Breast epithelium (tissue), 4 donors: ENCODE data around the gene KCNV2. TPM values are rescaled to one million over a fixed set of nuclear protein-coding genes. Genes with fewer than 3 reads are reported as not detected.

Source experiments
- DNase-seq, 2 donors: peaks; one replicate each; pipeline ENCODE4 v3.0.0-alpha.2; 2019; ENCODE audit warnings: low spot score in 2 of 2
- H3K27ac ChIP-seq, 2 donors: fragments of 200-600 bp; sonication (generic) in 1 of 2; one replicate each; pipeline ENCODE4 v1.5.1; 2016 to 2019; ENCODE audit warnings: mild to moderate bottlenecking in 1 of 2
- H3K27me3 ChIP-seq, 2 donors: fragments of 200-600 bp; sonication (generic) in 1 of 2; one replicate each; pipeline versions ENCODE4 v1.5.1 to v1.6.0; 2017 to 2019; ENCODE audit warnings: control low read depth in 1 of 2, mild to moderate bottlenecking in 1 of 2
- H3K36me3 ChIP-seq: fragments of 200-600 bp; one replicate; pipeline ENCODE4 v1.5.1; 2019
- H3K4me1 ChIP-seq, 2 donors: fragments of 200-600 bp; sonication (generic); one replicate each; pipeline ENCODE4 v1.5.1; 2016 to 2019; ENCODE audit warnings: control low read depth in 1 of 2
- H3K4me3 ChIP-seq, 3 donors: fragments of 200-600 bp; sonication (generic); 1 replicate in 2 of 3; 2 replicates in 1 of 3; pipeline ENCODE4 v1.5.1; 2016 to 2019; ENCODE audit warnings: mild to moderate bottlenecking in 3 of 3, moderate library complexity in 2 of 3
- H3K9me3 ChIP-seq, 2 donors: fragments of 200-600 bp; sonication (generic) in 1 of 2; one replicate each; pipeline ENCODE4 v1.5.1; 2016 to 2019; ENCODE audit warnings: control low read depth in 1 of 2
- CTCF ChIP-seq, 3 donors: fragments of 450-650 bp; IDR thresholded peaks; one replicate each; pipeline ENCODE4 v1.5.1; 2016 to 2017; ENCODE audit warnings: antibody characterized with exemption in 3 of 3, mild to moderate bottlenecking in 3 of 3, moderate library complexity in 3 of 3
- POLR2A ChIP-seq: fragments of 450-650 bp; IDR thresholded peaks from one replicate; pipeline ENCODE4 v1.6.1; 2016; ENCODE audit warnings: antibody characterized with exemption, mild to moderate bottlenecking, moderate library complexity
- POLR2AphosphoS5 ChIP-seq, 3 donors: sonication (generic); formaldehyde crosslinking; IDR thresholded peaks; one replicate each; pipeline ENCODE4 v1.6.1; 2017; ENCODE audit warnings: antibody characterized with exemption in 3 of 3
- intact Hi-C: fragments of 100-400 bp; cut with DNase I; formaldehyde crosslinking; loops from one replicate; pipeline ENCODE4 v1.15.1; 2023; ENCODE audit warnings: low total_unique reads
- total RNA-seq, 3 donors: library from RNA; depleted of rRNA; stranded (reverse); fragments of >200 nt; gene quantifications; one replicate each; pipeline ENCODE4 v1.1.0, GENCODE V29; 2016

KCNV2 gene
- total RNA-seq, 3 donors from 2014 or later, result not detected

- no peaks in the 10 kb centered on the region for H3K9me3 ChIP-seq
- TF ChIP-seq POLR2AphosphoS5 (IDR thresholded peaks at IDR 0.05), result no peak
- TF ChIP-seq POLR2A, result no peak
- TF ChIP-seq CTCF (IDR thresholded peaks at IDR 0.05), result no peak
- intact Hi-C loops, result no loop called here
- H3K4me3 ChIP-seq, result no peak overlapping the region
- H3K36me3 ChIP-seq, result no peaks in the 10 kb centered on the region
- no peaks in the 10 kb centered on the region for H3K4me1 ChIP-seq
- no peak for DNase-seq
- no peaks in the 10 kb centered on the region for H3K27me3 ChIP-seq
- H3K27ac ChIP-seq, result no peak overlapping the region
Measured at GRCh38 chr9:2677915-2678889, 39.1 kb upstream of the KCNV2 start.

- DNase-seq, result no peak
- Histone ChIP-seq H3K27ac (no peak overlapping the region), H3K27me3 (no peaks in the 10 kb centered on the region), H3K36me3 (no peaks in the 10 kb centered on the region), H3K4me3 (no peak overlapping the region), H3K9me3 (no peaks in the 10 kb centered on the region), H3K4me1 (no peaks in the 10 kb centered on the region)
- intact Hi-C loops, result no loop called here
- TF ChIP-seq POLR2AphosphoS5 (IDR thresholded peaks at IDR 0.05) (no peak), POLR2A (no peak), CTCF (IDR thresholded peaks at IDR 0.05) (no peak)
Measured at GRCh38 chr9:2679011-2679410, 38.3 kb upstream of the KCNV2 start.

GRCh38 chr9:2681981-2682380 lies 35.3 kb upstream of the KCNV2 start:
- no peaks in the 10 kb centered on the region for H3K4me1 ChIP-seq
- no peak overlapping the region for H3K4me3 ChIP-seq
- TF ChIP-seq POLR2A (no peak), POLR2AphosphoS5 (IDR thresholded peaks at IDR 0.05) (no peak)
- no peaks in the 10 kb centered on the region for H3K9me3 ChIP-seq
- H3K27ac ChIP-seq, result no peak overlapping the region
- intact Hi-C loops, result no loop called here
- H3K27me3 ChIP-seq, result no peaks in the 10 kb centered on the region
- no peaks in the 10 kb centered on the region for H3K36me3 ChIP-seq
- DNase-seq, result no peak

GRCh38 chr9:2686911-2687310 lies 30.4 kb upstream of the KCNV2 start:
- TF ChIP-seq POLR2A (no peak), POLR2AphosphoS5 (IDR thresholded peaks at IDR 0.05) (no peak), CTCF (IDR thresholded peaks at IDR 0.05) (no peak)
- H3K36me3 ChIP-seq, result no peaks in the 10 kb centered on the region
- intact Hi-C loops, result no loop called here
- H3K4me3 ChIP-seq, result no peak overlapping the region
- no peaks in the 10 kb centered on the region for H3K27me3 ChIP-seq
- H3K9me3 ChIP-seq, result no peaks in the 10 kb centered on the region
- no peak overlapping the region for H3K27ac ChIP-seq
- no peaks in the 10 kb centered on the region for H3K4me1 ChIP-seq
- no peak for DNase-seq

- no peaks in the 10 kb centered on the region for H3K4me1 ChIP-seq
- intact Hi-C loops, result no loop called here
- DNase-seq, result no peak
Measured at GRCh38 chr9:2688636-2689035, 28.7 kb upstream of the KCNV2 start.

More at GRCh38 chr9:2688636-2689035, 28.7 kb upstream of the KCNV2 start:
- Histone ChIP-seq H3K27ac (no peak overlapping the region), H3K9me3 (no peaks in the 10 kb centered on the region), H3K4me3 (no peak overlapping the region), H3K36me3 (no peaks in the 10 kb centered on the region), H3K27me3 (no peaks in the 10 kb centered on the region)
- no peak for TF ChIP-seq CTCF (IDR thresholded peaks at IDR 0.05)
- TF ChIP-seq POLR2A, result no peak
- TF ChIP-seq POLR2AphosphoS5 (IDR thresholded peaks at IDR 0.05), result no peak
